CD14-positive monocyte (primary cell): Measurements from ENCODE around the gene HSPA12A. TPM values are rescaled to one million over a fixed set of nuclear protein-coding genes. Genes with fewer than 3 reads are reported as not detected.

ENCODE experiments used
- DNase-seq, 3 donors: peaks; one replicate each; pipeline ENCODE4 v3.0.0-alpha.2; 2011 to 2022
- H2AFZ ChIP-seq: 2 replicates; pipeline ENCODE4 v1.6.0; 2012; ENCODE audit warnings: mild to moderate bottlenecking, low read depth, low read length, inconsistent platforms; ENCODE audit not compliant: insufficient read depth, poor library complexity, severe bottlenecking
- H3K27ac ChIP-seq, 2 donors: 1 replicate in 1 of 2; 2 replicates in 1 of 2; pipeline ENCODE4 v1.5.1; 2012 to 2013; ENCODE audit warnings: low read length in 2 of 2, control low read depth in 1 of 2, inconsistent platforms in 1 of 2, low read depth in 1 of 2, mild to moderate bottlenecking in 1 of 2
- H3K27me3 ChIP-seq, 2 donors: one replicate each; pipeline versions ENCODE4 v1.6.0 to v1.6.1; 2011 to 2013; ENCODE audit warnings: low read length in 2 of 2; ENCODE audit not compliant: control insufficient read depth in 2 of 2, insufficient read depth in 2 of 2
- H3K36me3 ChIP-seq, 2 donors: replicated peaks in 1 of 2; 1 replicate in 1 of 2; 2 replicates in 1 of 2; pipeline versions ENCODE4 v1.5.1 to v1.6.1; 2012 to 2013; ENCODE audit warnings: low read length in 2 of 2, control low read depth in 1 of 2, inconsistent platforms in 1 of 2, mild to moderate bottlenecking in 1 of 2; ENCODE audit not compliant: insufficient read depth in 2 of 2, control insufficient read depth in 1 of 2
- H3K4me1 ChIP-seq, 2 donors: 1 replicate in 1 of 2; 2 replicates in 1 of 2; pipeline versions ENCODE4 v1.5.1 to v1.6.1; 2012 to 2013; ENCODE audit warnings: low read length in 2 of 2, control low read depth in 1 of 2, inconsistent platforms in 1 of 2, mild to moderate bottlenecking in 1 of 2, moderate library complexity in 1 of 2; ENCODE audit not compliant: insufficient read depth in 2 of 2, control insufficient read depth in 1 of 2
- H3K4me2 ChIP-seq: replicated peaks from 2 replicates; pipeline ENCODE3; 2012; ENCODE audit warnings: low read length, moderate library complexity, mild to moderate bottlenecking; ENCODE audit not compliant: poor library complexity, severe bottlenecking; ENCODE audit errors: extremely low read depth
- H3K4me3 ChIP-seq, 3 experiments: fragments of 200-600 bp in 1 of 3; sonication (generic) in 1 of 3; replicated peaks in 1 of 3; 1 replicate in 2 of 3; 2 replicates in 1 of 3; pipeline ENCODE4 v1.5.1; 2011 to 2013; ENCODE audit warnings: low read length in 3 of 3, mild to moderate bottlenecking in 3 of 3, control low read depth in 2 of 3, low read depth in 2 of 3, inconsistent platforms in 1 of 3, moderate library complexity in 1 of 3
- H3K79me2 ChIP-seq: 2 replicates; pipeline ENCODE4 v1.6.0; 2012; ENCODE audit warnings: mild to moderate bottlenecking, control low read depth, inconsistent platforms, low read length, moderate library complexity; ENCODE audit not compliant: insufficient read depth
- H3K9ac ChIP-seq: 2 replicates; pipeline ENCODE4 v1.6.0; 2017; ENCODE audit warnings: low read length, mild to moderate bottlenecking; ENCODE audit not compliant: insufficient read depth, poor library complexity, severe bottlenecking
- H3K9me3 ChIP-seq, 2 donors: replicated peaks in 1 of 2; 1 replicate in 1 of 2; 2 replicates in 1 of 2; pipeline versions ENCODE4 v1.5.1 to v1.6.1; 2012 to 2013; ENCODE audit warnings: low read length in 2 of 2, control low read depth in 1 of 2; ENCODE audit not compliant: control insufficient read depth in 1 of 2, insufficient read depth in 1 of 2
- H4K20me1 ChIP-seq: 2 replicates; pipeline ENCODE4 v1.6.0; 2012; ENCODE audit warnings: mild to moderate bottlenecking, low read length, control low read depth, moderate library complexity; ENCODE audit not compliant: insufficient read depth
- H3K27ac Mint-ChIP-seq, 7 donors: one replicate each; pipeline ENCODE4 v1.8.0; 2020; ENCODE audit warnings: mild to moderate bottlenecking in 7 of 7, mixed read lengths in 7 of 7, moderate library complexity in 6 of 7, inconsistent platforms in 2 of 7
- H3K27me3 Mint-ChIP-seq, 3 donors: one replicate each; pipeline ENCODE4 v1.8.0; 2021 to 2022; ENCODE audit warnings: low read depth in 3 of 3, mild to moderate bottlenecking in 3 of 3, mixed read lengths in 3 of 3, moderate library complexity in 3 of 3, inconsistent platforms in 1 of 3
- H3K36me3 Mint-ChIP-seq, 2 donors: one replicate each; pipeline ENCODE4 v1.8.0; 2020; ENCODE audit warnings: mixed read lengths in 2 of 2, inconsistent platforms in 1 of 2, mild to moderate bottlenecking in 1 of 2
- H3K4me1 Mint-ChIP-seq: one replicate; pipeline ENCODE4 v1.8.0; 2020; ENCODE audit warnings: mild to moderate bottlenecking, mixed read lengths
- H3K4me3 Mint-ChIP-seq, 2 donors: one replicate each; pipeline ENCODE4 v1.8.0; 2020; ENCODE audit warnings: mild to moderate bottlenecking in 2 of 2, mixed read lengths in 2 of 2, moderate library complexity in 1 of 2
- H3K9me3 Mint-ChIP-seq, 7 donors: one replicate each; pipeline ENCODE4 v1.8.0; 2020 to 2022; ENCODE audit warnings: mixed read lengths in 7 of 7, mild to moderate bottlenecking in 6 of 7, moderate library complexity in 6 of 7, inconsistent platforms in 2 of 7
- WGBS: methylation state at CpG from one replicate; pipeline ENCODE4 v1.1.5; 2013; ENCODE audit warnings: missing lambda C conversion rate; ENCODE audit not compliant: insufficient coverage; 5-methylcytosine and 5-hydroxymethylcytosine counted together
- intact Hi-C, 2 donors: fragments of 100-400 bp; cut with micrococcal nuclease; formaldehyde crosslinking; loops; one replicate each; pipeline versions ENCODE4 v1.15.0 to v1.15.1; 2023
- polyA plus RNA-seq, 3 donors: library from polyadenylated mRNA; depleted of rRNA in 1 of 3; unstranded in 2 of 3; stranded (reverse) in 1 of 3; fragments of 300-500 nt in 2 of 3; fragments of >200 nt in 1 of 3; fragmentation: Illumina TruSeq in 2 of 3; gene quantifications; 1 replicate in 2 of 3; 2 replicates in 1 of 3; pipeline ENCODE4 v1.2.3, GENCODE V29; 2012 to 2021
- TF ChIP-seq, protein P1 (sequence below): fragments of 200-600 bp; IDR thresholded peaks from one replicate; pipeline ENCODE4 v1.8.0; 2022; ENCODE audit warnings: antibody characterized with exemption, mild to moderate bottlenecking

Gene HSPA12A
- polyA plus RNA-seq, 3 donors = 0.01 TPM; not detected in 2

DNA sequence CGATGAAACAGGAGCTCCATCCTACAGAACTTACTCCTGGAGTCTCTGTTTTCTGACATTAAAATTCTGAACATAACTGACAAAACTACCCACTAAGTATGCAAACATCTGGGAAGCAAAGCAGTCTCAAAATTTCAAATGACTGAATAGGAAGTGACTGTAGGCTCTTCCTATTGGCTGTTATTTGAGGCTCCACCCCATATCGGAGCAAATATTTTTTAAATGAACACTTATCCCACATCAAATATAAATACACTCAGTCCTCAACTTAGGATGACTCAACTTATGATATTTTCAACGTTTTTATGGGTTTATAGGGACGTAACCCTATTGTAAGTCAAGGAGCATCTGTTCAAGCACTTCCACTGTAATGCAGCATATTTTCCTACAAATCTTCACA is 8.8 kb downstream of the HSPA12A start:
- Mint-ChIP-seq H3K4me1 (no peaks in the 10 kb centered on the region), H3K4me3 (no peak overlapping the region), H3K9me3 (peaks cover 0 to 2% (median 0%) of the 10 kb centered on the region in 7 donors), H3K36me3 (no peaks in the 10 kb centered on the region), H3K27me3 (peaks cover 10 to 34% (median 16%) of the 10 kb centered on the region in 3 donors), H3K27ac (no peak overlapping the region)
- Histone ChIP-seq H3K9ac (no peak overlapping the region), H3K4me1 (no peaks in the 10 kb centered on the region), H3K79me2 (no peaks in the 10 kb centered on the region), H4K20me1 (no peaks in the 10 kb centered on the region), H2AFZ (no peak overlapping the region), H3K36me3 (no peaks in the 10 kb centered on the region), H3K9me3 (no peaks in the 10 kb centered on the region), H3K27me3 (peaks cover 3 to 11% of the 10 kb centered on the region in 2 donors), H3K4me3 (no peak overlapping the region), H3K27ac (no peak overlapping the region), H3K4me2 (no peak overlapping the region)
- intact Hi-C loops = no loop called here
- no peak for DNase-seq
- 92% methylated on average over 2 of the region's 4 CpGs for WGBS
- TF ChIP-seq, protein P1, sequence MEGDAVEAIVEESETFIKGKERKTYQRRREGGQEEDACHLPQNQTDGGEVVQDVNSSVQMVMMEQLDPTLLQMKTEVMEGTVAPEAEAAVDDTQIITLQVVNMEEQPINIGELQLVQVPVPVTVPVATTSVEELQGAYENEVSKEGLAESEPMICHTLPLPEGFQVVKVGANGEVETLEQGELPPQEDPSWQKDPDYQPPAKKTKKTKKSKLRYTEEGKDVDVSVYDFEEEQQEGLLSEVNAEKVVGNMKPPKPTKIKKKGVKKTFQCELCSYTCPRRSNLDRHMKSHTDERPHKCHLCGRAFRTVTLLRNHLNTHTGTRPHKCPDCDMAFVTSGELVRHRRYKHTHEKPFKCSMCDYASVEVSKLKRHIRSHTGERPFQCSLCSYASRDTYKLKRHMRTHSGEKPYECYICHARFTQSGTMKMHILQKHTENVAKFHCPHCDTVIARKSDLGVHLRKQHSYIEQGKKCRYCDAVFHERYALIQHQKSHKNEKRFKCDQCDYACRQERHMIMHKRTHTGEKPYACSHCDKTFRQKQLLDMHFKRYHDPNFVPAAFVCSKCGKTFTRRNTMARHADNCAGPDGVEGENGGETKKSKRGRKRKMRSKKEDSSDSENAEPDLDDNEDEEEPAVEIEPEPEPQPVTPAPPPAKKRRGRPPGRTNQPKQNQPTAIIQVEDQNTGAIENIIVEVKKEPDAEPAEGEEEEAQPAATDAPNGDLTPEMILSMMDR = no peak

DNA sequence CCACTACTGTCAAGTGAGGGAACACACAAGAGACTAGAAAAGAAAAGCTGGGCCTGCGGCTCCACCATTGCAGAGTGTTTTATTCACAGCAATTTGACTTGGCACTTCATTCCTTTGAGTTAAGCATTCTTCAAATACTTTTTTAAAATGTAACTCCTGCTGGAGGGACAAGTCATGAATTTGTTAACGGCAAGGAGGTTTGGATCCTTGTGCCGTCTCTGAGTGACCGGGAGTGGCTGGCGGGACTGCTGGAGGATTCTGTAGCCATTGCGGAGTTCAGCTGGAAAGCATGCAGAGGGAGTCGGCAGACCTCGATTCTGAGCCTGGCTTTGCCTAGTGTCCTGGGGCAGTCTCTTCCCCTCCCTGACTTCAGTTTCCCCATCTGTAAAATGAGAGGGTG is 9.8 kb downstream of the HSPA12A start:
- peaks cover 5 to 25% (median 13%) of the 10 kb centered on the region in 3 donors for H3K27me3 Mint-ChIP-seq
- H3K36me3 Mint-ChIP-seq = no peaks in the 10 kb centered on the region

More for the DNA sequence above, 9.8 kb downstream of the HSPA12A start:
- Histone ChIP-seq H2AFZ (no peak overlapping the region), H3K9me3 (no peaks in the 10 kb centered on the region), H3K79me2 (no peaks in the 10 kb centered on the region), H3K4me3 (no peak overlapping the region), H3K4me2 (no peak overlapping the region), H3K4me1 (no peaks in the 10 kb centered on the region), H3K27me3 (peaks cover 3 to 7% of the 10 kb centered on the region in 2 donors), H4K20me1 (no peaks in the 10 kb centered on the region), H3K27ac (no peak overlapping the region), H3K36me3 (no peaks in the 10 kb centered on the region), H3K9ac (no peak overlapping the region)
- Mint-ChIP-seq H3K4me3 (no peak overlapping the region), H3K9me3 (peaks cover 0 to 2% (median 0%) of the 10 kb centered on the region in 7 donors), H3K27ac (no peak overlapping the region), H3K4me1 (no peaks in the 10 kb centered on the region)
- WGBS = 85% methylated on average over 6 of the region's 8 CpGs
- TF ChIP-seq, protein P1 = no peak
- intact Hi-C loops = no loop called here
- no peak for DNase-seq
